GM21576 (cell line): ENCODE measurements around the gene GUCY1A1.

Source experiments
- ATAC-seq: cut with Tn5 transposase; IDR thresholded peaks from one replicate; pipeline ENCODE4 v1.9.1; 2021; ENCODE audit warnings: mild to moderate bottlenecking, moderate library complexity; ENCODE audit not compliant: unreplicated experiment

Gene GUCY1A1

DNA sequence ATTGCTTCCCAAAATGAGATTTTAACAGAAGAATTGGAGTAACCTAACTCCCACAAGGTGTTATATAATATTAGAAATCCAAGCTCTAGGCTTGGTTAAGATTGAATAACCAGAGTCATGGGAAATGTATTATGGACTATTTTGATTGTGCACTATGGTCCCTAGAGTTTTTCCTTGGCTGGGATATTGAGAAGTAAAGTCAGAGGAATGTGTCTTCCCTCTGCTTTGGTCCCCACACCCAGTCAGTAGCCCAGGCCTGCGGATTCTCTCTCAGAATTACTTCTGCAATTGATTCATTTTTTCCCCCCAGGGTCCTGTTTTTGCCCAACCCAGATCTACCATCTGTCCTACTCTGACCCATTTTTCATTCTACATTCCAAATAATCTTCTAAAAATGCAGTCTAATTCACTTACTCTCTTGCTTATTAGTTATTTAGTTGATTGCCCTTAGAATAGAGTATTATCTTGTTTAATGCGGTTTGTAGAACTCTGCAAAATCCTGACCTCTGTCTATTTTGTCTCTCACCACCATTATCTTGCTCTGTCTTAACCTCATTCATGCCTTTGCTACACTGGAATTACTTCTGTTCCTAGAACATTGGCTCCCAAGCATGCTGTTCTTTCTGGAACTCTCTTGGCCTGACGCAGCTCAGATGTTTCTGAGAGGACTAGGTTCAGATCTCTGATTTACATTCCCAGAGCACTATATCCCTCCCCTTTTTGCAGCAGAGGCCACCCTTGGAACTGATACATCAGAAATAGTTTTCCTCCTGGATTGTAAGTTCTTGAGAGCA, 23.6 kb downstream of the GUCY1A1 start:
- ATAC-seq = no peak

- no peak for ATAC-seq
Measured at GRCh38 chr4:155692361-155692760, 25.7 kb downstream of the GUCY1A1 start.

GRCh38 chr4:155693015-155693663, 26.5 kb downstream of the GUCY1A1 start:
- ATAC-seq = no peak

- no peak for ATAC-seq
Measured at GRCh38 chr4:155694100-155694785, 27.6 kb downstream of the GUCY1A1 start.

DNA sequence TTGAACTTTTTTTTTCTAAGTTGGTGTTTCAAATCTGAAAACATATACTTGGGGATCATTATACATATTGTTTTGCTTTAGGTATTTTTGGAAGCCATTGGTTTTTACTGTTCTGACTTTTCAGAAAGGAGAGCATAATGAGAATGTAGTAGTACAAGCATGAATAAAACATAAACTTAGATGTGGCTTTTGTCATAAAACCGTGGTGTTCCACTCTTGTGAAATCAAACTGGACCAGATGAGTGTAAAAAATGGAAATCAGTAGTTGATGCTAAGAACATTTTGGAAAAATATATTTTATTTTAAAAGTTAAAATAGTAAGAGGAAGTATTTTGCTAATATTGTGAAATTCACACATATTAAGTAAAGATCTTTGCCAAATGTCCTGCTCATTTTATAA, 29.6 kb downstream of the GUCY1A1 start:
- ATAC-seq = no peak

DNA sequence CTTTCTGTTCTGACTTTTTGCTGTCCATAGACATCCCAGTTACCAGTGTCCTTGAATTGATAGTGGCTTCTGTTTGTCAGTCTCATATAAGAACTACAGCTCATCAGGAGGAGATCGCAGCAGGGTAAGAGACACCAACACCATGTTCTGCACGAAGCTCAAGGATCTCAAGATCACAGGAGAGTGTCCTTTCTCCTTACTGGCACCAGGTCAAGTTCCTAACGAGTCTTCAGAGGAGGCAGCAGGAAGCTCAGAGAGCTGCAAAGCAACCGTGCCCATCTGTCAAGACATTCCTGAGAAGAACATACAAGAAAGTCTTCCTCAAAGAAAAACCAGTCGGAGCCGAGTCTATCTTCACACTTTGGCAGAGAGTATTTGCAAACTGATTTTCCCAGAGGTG, 30.1 kb downstream of the GUCY1A1 start:
- no peak for ATAC-seq

DNA sequence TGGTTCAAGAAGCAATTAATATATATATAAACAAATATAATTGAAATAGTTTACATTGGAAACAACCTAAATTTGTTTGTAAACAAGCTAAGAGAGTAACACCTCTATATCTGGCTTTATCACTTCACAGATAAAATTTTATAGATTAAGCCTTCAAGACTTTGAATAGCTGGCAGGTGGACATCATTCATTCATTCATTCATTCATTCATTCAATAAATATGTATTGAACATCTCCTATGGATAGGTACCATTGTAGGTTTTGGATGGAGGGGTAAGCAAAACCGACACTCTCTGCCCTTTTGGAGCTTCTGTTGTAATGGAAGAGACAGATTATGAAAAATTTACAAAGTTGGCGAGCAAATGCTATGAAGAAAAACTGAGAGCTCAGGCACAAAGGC, 35.2 kb downstream of the GUCY1A1 start:
- ATAC-seq = no peak

DNA sequence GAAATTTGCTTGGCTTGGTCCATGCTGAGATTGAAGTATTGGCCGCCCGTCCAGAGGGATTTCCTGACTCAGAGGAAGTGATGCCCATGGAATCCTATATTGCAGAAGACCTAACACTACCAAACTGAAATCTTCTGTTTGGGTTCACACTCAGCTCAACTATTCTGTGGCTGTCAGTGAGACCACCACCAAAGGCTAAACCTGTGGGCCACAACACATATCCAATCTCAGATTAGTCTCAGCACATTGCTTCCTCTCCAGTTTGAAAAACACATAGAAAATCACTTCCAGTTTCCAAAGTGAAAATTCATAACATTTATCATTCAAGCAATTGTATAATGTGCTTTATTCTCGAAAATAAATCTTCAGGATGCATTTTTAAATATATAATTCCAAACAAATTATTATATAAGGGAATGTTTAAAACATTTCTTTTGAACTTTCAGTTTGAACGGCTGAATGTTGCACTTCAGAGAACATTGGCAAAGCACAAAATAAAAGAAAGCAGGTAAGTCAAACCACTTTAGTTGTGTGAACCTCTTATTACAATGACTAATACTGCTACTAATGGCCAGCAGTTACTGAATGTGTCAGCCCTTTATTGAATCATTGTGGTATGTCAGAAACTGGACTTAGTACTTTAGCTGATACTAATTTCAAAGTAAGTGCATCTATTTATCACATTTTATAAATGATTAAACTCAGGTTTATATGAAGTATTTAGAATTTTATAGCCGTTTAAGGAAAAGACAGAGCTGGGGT, 37.0 kb downstream of the GUCY1A1 start:
- ATAC-seq = peak; percentile 59

DNA sequence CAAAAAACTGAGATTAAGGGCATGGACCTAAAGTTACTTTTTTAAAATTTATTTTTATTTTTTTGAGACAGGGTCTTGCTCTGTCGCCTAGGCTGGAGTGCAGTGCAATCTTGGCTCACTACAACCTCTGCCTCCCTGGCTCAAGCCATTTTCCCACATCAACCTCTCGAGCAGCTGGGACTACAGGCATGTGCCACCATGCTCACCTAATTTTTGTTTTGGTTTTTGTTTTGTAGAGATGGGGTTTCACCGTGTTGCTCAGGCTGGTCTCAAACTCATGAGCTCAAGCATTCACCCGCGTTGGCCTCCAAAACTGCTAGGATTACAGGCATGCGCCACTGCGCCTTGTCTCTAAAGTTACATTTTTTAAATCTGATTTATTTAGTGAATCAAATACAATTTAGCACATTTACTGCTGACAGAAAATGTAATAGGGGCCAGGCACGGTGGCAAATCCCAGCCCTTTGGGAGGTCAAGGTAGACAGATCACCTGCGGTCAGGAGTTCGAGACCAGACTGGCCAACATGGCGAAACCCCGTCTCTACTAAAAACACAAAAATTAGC, 38.3 kb downstream of the GUCY1A1 start:
- no peak for ATAC-seq

DNA sequence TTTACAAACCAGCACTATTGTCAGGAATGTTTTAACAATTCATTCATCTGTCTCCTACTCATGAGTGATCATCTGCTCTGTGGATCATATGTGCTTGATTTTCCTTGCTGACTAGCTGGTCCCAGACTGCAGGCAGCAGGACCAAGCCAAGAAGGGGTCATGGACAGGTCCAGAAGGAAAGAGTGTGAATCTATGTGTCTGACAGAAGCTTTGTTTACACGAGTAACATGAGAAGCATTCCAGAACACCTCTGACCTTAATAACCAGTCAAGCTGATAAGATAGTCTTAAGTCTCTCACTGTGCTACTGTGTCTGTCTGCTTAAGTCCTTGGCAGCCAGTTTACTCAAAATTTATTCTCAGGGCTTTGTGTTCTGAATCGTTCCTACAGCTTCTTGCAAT, 39.0 kb downstream of the GUCY1A1 start:
- ATAC-seq = no peak

GRCh38 chr4:155706147-155706546, 39.5 kb downstream of the GUCY1A1 start:
- ATAC-seq = no peak

DNA sequence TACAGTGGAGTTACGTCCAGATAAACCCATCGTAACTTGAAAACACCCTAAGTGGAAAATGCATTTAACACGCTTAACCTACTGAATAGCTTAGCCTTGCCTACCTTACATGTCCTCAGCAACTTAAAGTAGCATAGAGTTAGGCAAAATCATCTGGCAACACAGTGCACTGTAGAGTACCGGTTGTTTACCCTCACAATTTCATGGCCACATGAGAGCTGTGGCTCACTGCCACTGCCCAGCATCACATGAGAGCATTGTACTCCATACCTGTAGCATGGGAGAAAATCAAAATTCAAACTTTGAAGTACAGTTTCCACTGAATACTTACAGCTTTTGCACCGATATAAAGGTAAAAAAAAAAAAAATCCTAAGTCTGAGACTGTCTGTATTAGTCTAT, 40.6 kb downstream of the GUCY1A1 start:
- no peak for ATAC-seq

GRCh38 chr4:155708782-155709181, 42.1 kb downstream of the GUCY1A1 start:
- ATAC-seq = no peak

DNA sequence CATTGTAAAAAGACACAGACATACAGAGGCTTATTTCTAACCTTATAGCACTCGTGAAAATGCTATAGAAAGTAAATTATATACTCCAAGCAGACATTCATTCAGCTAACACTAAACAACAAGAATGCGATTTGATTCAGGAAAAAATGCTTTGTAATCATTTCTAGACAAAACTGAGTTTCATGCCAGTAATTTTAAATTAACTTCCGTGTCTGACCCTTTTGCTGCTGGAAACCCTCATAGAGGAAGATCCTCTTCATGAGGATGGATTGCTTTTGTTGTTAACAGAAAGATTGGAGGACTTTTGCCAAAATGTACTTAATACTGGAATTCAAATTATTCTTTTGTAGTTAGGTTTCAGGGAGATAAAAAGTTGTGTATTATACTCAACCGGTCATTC, 43.3 kb downstream of the GUCY1A1 start:
- ATAC-seq = no peak

GRCh38 chr4:155711556-155711955, 44.9 kb downstream of the GUCY1A1 start:
- no peak for ATAC-seq

GRCh38 chr4:155712846-155713245, 46.2 kb downstream of the GUCY1A1 start:
- ATAC-seq = no peak

DNA sequence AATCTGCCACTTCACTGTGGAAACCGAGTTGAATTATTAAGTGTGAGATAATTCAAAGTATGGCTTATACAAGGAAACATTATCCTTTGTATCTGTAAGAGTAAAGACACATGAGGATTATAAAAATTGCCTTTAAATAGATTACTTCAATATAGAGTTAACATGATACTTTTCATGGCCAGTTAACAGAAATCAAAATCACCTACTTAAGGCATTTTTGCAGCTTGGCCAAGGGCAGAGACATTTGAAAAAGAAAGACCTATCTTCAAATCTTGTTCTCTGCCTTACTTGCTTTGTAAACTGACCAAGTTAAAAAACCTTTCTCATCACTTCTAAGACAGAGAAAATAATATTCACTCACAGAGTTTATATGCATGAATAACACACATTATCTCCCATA, 47.3 kb downstream of the GUCY1A1 start:
- no peak for ATAC-seq

GRCh38 chr4:155722336-155722735, 55.7 kb downstream of the GUCY1A1 start:
- no peak for ATAC-seq

DNA sequence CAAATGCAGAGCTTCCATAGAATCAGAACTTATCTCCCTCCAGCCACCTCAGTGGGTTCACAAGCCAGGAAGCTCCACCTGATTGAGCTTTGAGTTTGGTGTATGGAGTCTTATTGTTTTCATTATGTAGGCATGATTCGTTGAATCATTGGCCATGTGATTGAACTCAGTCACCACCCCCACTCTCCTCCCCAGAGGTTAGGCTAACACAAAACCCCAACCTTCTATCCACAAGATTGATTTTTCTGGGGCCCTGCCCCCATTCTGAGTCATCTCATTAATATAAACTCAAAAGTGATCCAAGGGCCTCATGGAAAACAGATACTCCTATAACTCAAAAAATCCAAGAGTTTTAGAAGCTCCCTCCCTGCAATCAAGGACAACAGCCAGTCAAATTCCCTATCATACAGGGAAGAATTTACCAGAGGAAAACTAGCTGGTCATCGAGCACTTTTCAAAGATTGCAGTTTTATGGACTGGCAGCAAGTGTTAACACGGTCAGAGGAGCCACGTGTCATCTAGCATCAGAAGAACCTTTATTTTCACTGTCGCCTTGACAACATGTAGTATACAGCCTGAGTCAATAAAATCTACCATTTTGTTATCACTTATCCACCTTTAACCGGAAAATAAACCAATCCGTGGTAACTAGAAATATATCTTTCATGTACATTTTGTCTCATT, 56.3 kb downstream of the GUCY1A1 start:
- ATAC-seq = no peak

DNA sequence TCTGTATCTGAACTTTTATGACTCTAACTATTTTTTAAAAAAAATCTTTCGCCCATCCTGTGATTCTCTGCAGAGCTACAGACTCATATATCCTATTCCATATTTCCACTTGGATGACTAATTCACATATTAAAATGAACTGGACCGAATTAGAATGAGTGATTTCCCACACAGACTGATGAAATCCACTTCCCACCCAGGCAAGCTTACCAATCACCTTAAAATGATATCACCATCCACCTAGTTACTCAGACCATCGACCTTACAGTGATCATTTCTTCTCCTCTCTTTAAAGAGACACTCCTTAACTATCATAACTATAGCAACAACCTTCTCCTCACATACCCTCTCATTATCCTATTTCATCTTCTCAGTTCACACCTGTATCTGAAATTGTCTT, 58.1 kb downstream of the GUCY1A1 start:
- no peak for ATAC-seq
